Left forelimb (tissue), 1 donor: ENCODE measurements around the gene PTPRE.
A peak's percentile ranks its signal among the peaks of the same experiment; 100 is the strongest.

Source experiments
- DNase-seq: peaks from one replicate; pipeline ENCODE4 v3.0.0-alpha.2; 2018; ENCODE audit warnings: low spot score

Gene PTPRE

DNA sequence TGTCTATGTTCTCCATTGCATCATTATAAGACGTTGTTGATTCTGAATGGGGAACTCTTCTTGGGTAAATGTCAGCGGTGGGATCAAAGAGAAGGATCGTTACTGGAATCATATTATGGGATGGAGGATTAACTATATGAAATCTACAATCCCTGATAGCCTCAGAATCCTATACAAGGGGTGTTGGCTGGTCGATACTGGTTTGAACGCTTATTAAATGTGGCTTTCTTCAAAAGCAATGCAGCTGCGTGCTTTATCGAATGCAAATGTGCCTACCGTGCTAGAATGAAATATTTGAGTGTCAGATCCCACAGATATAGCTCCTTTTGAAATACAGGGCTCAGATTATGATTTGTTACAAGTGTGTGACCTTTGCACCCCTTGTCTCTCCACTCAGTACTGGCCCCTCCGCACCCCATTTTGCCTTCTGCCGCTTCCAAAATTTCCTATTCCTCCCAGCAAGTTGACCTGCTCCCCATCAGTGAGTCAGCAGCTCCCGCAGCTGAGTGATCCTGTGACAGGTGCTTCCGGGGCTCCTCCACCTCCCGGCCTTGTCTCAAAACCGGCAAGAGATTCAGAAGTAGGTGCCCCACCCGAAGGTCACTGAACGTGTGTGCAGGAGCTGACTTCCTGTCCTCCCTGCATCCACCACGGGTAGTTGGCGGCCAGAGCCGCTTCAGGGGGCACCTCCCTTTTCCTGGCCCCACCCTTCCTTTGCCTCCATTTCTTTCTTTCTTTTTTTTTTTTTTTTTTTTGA, 76.6 kb downstream of the PTPRE start:
- DNase-seq: peak; percentile 34

DNA sequence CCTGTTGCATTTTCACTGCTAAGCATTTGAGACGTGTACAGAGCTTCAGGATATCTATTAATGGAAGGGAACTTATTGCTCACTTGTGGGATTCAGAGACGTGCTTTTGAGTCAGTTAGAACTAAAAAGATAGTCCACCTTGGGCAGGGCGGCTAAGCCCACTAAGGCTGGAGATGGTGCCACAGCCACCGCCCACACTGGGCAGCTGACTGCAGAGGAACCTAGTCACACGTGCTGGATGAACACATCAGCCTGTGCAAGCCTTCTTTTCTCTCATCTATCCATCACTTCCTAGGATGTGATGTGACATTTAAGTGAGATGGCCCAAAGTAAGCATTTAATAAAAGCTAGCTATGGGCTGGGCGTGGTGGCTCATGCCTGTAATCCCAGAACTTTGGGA, 78.0 kb downstream of the PTPRE start:
- DNase-seq: peak; percentile 38

DNA sequence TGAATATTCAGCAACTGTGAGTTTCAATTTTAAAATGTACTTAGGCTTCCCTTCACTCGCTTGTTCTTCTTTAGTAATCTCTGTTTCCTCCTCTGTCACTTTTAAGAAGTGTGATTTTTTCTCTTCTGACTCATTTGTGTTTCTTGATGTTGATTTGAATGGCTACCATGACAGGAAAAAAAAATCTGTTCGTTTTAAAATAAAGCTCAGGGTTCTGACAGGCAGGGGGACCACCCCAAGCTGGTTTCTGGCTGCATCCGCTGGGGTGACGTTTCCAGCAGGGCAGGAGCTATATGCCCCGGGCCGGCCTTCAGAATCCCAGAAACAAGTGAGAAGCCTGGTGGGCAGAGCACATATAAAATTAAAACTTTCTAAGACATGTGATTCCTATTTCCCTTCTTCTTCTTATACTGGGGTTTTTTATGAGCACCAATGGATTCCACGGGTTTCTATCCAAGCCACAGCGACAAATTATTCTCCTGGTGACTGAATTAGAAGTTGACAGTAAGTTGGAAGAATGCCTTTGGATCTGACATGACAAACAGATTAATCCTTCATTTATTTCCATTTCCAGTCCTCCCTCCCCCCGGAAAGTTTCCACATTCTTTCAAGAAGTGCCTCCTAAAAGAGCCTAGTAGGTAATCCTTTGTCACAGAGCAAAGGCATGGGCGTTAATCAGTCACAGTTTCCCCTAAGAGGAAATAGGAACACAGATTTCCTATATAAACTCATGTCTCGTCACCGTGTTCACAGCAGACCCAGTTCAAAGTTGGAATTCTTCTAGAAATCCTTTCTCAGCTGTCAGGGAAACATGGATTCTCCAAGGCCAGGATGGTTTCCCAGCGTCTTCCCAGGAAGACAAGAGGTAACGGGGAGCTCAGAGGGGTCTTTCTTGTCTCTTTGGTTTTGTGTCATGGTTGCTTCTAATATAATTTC, 79.9 kb downstream of the PTPRE start:
- DNase-seq: peak; percentile 47

DNA sequence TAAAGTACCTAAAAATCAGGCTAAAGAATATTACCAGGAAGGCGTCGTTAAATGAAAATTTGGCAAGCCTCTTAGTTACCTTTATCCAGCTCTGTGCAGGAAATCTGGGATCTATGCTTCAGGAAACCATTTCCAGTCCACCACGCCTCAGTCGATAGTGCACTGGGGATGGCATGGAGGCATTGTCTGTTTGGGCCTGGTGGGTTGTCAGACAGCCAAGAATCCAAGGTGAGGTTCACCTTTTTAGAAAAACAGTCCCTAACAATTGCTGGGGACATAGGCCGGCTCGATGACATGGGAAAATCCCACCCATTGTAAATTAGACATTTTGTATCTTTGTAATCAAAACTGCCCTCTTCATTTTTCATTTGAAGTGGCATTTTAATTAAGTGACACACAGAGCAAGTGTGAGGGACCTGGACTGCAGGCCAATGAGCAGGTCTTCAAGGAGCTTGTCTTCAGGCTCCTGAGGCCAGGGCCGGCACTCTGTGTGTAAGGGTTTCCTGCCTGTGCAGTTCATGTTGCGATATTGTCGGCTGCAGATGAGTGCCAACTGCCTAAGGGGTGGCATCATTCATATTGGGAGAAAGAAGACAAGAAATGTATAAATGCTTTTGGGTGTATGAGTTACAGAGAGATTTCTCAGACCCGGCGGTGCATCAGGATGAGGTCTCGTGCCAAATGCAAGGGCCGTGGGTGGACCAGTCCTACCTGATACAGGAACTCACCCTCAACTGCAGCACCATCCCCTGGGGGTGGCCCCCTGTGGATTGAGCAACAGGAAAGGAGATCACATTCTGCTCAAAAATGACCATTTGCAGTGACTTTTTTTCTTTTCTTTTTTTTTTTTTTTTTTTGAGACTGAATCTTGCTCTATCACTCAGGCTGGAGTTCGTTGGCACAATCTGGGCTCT, 80.8 kb downstream of the PTPRE start:
- DNase-seq: peak; percentile 52

- peak; percentile 26 for DNase-seq
These were observed 82.6 kb downstream of the PTPRE start for GRCh38 chr10:127989481-127990012.

- peak; percentile 28 for DNase-seq
These were observed 83.4 kb downstream of the PTPRE start for GRCh38 chr10:127990132-127990788.

DNA sequence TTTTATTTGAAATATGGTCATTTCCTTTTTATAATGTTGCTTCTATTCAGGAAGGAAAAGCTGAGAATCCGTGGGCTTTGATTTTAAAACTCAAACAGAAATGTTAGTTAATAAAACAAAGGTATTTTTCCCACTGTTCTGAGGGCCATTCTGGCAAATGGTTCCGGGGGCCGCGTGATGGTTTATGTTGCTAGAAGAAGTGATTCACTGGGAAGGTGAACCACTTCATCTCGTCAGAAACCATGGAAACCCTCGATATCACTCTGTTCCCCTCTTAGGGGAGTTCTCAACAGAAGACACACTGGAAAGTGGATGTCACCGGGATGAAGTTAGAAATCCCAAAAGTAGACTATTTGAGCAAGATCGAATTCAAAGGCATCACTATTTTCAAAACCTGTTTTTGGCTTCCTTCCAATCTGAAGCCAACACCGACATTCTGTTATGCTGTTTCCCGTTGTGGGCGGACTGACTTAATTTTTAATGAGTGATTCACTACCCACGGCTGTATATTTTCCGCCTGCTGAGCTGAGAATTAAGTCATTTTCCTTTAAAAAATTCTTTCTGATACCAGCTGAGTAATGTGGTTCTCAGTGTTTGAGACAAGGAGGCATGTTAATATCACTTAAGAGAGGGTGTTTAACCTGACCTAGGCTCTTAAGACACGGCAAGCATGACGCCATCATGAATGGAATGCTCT, 84.1 kb downstream of the PTPRE start:
- DNase-seq: peak; percentile 14

DNA sequence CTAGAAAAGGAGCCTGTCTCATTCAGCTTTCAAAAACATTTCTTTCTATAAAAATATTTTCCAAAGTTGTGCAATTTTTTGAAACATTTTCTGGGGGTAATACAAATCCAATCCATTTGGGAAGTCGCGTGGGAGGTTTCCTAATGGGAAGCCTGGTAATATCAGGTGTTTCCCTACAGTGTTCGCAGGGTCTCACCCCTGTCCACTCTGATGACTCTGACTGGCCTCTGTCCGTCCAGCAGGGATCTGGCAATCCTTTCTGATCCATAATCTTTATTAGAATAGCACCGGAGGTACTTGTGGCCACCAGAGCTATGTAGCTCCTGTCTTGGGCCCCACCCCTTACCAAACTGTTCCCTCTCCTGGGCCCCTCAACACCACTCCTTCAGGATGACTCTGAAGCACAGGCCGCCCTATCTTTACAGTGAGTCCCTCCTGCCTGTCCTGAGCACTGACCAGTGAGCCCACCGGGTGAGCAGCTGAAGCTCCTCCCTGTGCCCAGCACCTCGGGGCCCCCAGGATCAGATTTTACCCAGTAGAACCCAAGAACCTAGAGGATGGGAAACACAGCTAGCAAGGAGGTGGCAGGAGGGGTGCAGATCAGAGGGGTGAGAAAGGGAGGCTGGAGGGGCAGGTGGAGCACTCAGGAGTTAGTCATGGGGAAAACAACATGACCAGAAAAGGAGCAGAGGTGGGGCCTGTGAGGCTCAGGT, 84.8 kb downstream of the PTPRE start:
- peak; percentile 23 for DNase-seq

GRCh38 chr10:127992376-127992775, 85.5 kb downstream of the PTPRE start:
- DNase-seq: peak; percentile 25

DNA sequence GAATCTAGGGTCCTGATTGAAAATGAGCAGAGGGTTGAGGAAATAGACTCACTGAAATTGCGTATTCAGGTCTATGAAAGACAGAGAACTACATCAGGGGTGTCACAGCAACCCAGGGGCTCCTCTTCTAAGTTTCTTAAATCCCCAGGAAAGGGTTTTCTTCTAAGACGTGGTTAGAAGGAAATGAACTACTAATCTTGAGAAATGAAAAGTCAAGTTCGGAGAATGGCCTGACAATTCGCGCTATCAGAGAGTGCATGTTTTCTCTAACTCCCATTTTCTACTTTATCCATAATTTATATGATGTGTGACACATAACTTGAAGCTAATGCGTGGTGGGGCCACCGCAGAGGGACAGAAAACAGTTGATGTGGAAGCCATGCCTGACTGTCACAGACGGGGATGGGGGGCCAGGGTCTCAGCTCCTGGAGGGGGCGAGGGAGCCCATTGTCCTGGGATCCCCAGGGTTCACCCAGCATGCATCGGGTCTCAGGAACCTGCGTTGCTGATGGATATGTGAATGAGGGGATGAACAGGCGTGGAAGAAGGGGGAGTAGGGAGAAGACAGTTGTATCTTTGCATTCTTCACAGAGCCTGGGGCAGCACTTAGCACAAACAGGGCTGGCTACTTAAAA, 86.3 kb downstream of the PTPRE start:
- peak; percentile 47 for DNase-seq

DNA sequence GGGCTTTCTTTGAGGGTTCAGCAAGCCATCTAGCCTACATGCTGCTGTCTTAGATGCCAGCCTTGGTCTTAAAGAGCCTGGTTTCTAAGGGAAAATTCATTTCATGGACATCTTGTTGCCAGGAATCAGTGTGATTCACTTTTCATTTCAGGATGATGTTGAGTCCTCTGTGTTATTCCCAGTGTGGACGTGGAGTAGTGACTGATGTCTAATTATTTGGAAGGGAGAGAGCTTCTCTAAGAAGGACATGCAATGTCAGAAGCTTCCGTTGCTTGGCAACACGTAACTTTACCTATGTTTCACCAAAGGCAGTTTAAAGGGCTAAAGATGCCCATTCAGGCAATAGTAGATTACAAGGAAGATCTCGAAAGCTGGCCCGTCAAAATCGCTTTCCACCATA, 89.0 kb downstream of the PTPRE start:
- DNase-seq: no peak

DNA sequence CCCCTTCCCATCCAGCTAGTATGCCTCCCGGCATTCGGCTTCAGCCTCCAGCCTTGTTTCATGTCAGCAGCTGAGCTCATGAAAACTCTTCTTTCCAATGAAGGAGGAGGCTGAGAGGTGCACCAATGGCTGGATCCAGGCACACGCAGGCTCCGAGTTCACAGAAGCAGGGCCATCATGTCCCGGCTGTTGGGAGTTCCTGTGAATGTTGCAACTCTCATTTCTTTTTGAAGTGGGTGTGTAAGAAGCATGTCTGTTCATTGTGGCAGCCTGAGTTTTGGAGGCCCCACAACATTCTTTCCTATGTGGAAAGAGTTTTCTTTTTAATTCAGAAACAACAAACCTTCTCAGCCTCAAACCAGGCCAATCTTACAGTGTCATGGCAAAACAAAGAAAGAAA, 89.7 kb downstream of the PTPRE start:
- DNase-seq: no peak

GRCh38 chr10:127997271-127997670, 90.4 kb downstream of the PTPRE start:
- DNase-seq: peak; percentile 45

DNA sequence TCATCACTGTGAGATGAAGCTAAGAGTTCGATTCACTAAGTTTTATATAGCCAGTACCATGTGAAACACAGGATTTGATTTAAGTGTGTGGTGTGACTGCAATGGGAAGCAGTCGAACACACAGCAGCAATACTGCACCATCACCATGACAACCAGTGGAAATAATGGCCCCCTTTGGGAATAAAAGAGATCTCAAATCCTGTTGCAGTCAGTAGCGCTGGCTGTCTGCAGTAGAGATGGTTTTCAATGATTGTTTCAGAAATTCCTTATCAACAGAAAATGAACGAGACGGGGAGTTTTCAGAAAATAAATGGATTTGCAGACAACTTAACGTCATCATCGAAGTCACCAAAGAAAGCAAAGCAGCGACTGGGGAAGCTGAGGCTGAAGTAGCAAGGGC, 91.0 kb downstream of the PTPRE start:
- peak; percentile 42 for DNase-seq

- peak; percentile 30 for DNase-seq
These were observed 91.7 kb downstream of the PTPRE start for GRCh38 chr10:127998501-127999144.

- DNase-seq: peak; percentile 34
These were observed 92.6 kb downstream of the PTPRE start for GRCh38 chr10:127999297-128000129.

- peak; percentile 3 for DNase-seq
These were observed 93.8 kb downstream of the PTPRE start for GRCh38 chr10:128000471-128001362.
